Esophagus muscularis mucosa (tissue), 4 donors: Measurements from ENCODE around the gene ANKRD34A. TPM values are rescaled to one million over a fixed set of nuclear protein-coding genes. Genes with fewer than 3 reads are reported as not detected.

ENCODE experiments used
- DNase-seq: peaks from one replicate; pipeline ENCODE4 v3.0.0-alpha.2; 2017; ENCODE audit errors: extremely low spot score
- H3K27ac ChIP-seq, 4 donors: fragments of 200-600 bp; sonication (generic); replicated peaks in 1 of 4; 1 replicate in 3 of 4; 2 replicates in 1 of 4; pipeline ENCODE4 v1.5.1; 2016 to 2019; ENCODE audit warnings: mild to moderate bottlenecking in 1 of 4
- H3K27me3 ChIP-seq, 4 donors: fragments of 200-600 bp; sonication (generic); one replicate each; pipeline versions ENCODE4 v1.5.1 to v1.6.0; 2016 to 2019
- H3K36me3 ChIP-seq, 4 donors: fragments of 200-600 bp; sonication (generic); one replicate each; pipeline ENCODE4 v1.5.1; 2016 to 2019
- H3K4me1 ChIP-seq, 4 donors: fragments of 200-600 bp; sonication (generic); one replicate each; pipeline ENCODE4 v1.5.1; 2016 to 2019
- H3K4me3 ChIP-seq, 4 donors: fragments of 200-600 bp; sonication (generic); 1 replicate in 2 of 4; 2 replicates in 2 of 4; pipeline ENCODE4 v1.5.1; 2016 to 2019; ENCODE audit warnings: mild to moderate bottlenecking in 4 of 4, moderate library complexity in 1 of 4
- H3K9me3 ChIP-seq, 4 donors: fragments of 200-600 bp; sonication (generic); 1 replicate in 3 of 4; 2 replicates in 1 of 4; pipeline ENCODE4 v1.5.1; 2016 to 2019
- EP300 ChIP-seq: sonication (generic); formaldehyde crosslinking; IDR thresholded peaks from one replicate; pipeline ENCODE4 v1.6.1; 2017; ENCODE audit warnings: antibody characterized with exemption
- POLR2A ChIP-seq: fragments of 450-650 bp; IDR thresholded peaks from one replicate; pipeline ENCODE4 v1.6.1; 2017; ENCODE audit warnings: antibody characterized with exemption, moderate library complexity, mild to moderate bottlenecking, low read depth
- POLR2AphosphoS5 ChIP-seq, 2 donors: sonication (generic); formaldehyde crosslinking; IDR thresholded peaks; one replicate each; pipeline ENCODE4 v1.6.1; 2017; ENCODE audit warnings: antibody characterized with exemption in 2 of 2
- WGBS: methylation state at CpG from one replicate; pipeline ENCODE4 v1.1.5; 2018; 5-methylcytosine and 5-hydroxymethylcytosine counted together
- intact Hi-C: fragments of 100-400 bp; cut with DNase I; formaldehyde crosslinking; loops from one replicate; pipeline ENCODE4 v1.15.1; 2023
- total RNA-seq, 4 donors: library from RNA; depleted of rRNA; stranded (reverse); fragments of >200 nt; gene quantifications; one replicate each; pipeline versions ENCODE4 v1.1.0 to v1.2.1, GENCODE V29; 2016
- TF ChIP-seq, protein P1 (sequence below), 3 experiments: fragments of 200-600 bp in 2 of 3; fragments of 450-650 bp in 1 of 3; sonication (generic) in 2 of 3; IDR thresholded peaks; one replicate each; pipeline ENCODE4 v1.5.1; 2017 to 2019; ENCODE audit warnings: antibody characterized with exemption in 3 of 3, mild to moderate bottlenecking in 2 of 3, moderate library complexity in 1 of 3

ANKRD34A gene
- total RNA-seq, 4 donors from 2014 or later: 0.66 to 1.7 (median 1.3) TPM

DNA sequence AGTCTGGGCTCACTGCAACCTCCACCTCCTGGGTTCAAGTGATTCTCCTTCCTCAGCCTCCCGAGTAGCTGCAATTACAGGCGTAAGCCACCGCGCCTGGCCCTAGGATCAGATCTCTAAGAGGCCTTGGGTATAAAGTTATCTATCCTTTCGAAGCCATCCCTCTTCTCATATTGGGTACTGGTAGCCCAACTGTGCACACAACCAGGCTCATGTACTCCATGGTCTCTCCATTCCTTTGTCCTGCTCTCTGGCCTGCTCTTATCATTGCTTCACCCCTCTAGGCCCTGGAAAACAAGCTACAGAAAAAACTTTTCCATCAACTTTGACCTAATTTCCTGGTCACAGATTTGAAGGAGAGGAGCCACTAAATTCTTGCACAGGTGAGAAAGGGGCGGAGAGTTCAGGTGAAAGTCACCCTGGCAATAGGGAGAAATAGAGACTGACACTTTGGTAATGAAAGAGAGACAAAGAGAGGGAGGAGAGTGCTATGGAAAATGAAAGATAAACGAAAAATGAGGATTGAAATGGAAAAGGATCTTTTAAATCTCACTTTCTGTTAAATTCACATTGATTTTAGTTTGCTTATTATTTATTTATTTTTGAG lies 26.0 kb upstream of the ANKRD34A start:
- peak overlapping the region; percentile 94 to 96 (median 96) for H3K27ac ChIP-seq
- WGBS: 84% methylated on average over 7 of the region's 7 CpGs
- H3K9me3 ChIP-seq: no peaks in the 10 kb centered on the region
- H3K36me3 ChIP-seq: peaks cover 30 to 34% (median 32%) of the 10 kb centered on the region in 4 donors
- no peak for DNase-seq
- H3K27me3 ChIP-seq: no peaks in the 10 kb centered on the region
- peaks cover 29 to 65% (median 46%) of the 10 kb centered on the region in 4 donors for H3K4me1 ChIP-seq
- H3K4me3 ChIP-seq: peak overlapping the region in 2 of 4 donors; percentile 81 to 85
- TF ChIP-seq EP300: no peak
- TF ChIP-seq POLR2AphosphoS5 (IDR thresholded peaks at IDR 0.05): peak in 1 of 2 donors; percentile 56
- TF ChIP-seq, protein P1, sequence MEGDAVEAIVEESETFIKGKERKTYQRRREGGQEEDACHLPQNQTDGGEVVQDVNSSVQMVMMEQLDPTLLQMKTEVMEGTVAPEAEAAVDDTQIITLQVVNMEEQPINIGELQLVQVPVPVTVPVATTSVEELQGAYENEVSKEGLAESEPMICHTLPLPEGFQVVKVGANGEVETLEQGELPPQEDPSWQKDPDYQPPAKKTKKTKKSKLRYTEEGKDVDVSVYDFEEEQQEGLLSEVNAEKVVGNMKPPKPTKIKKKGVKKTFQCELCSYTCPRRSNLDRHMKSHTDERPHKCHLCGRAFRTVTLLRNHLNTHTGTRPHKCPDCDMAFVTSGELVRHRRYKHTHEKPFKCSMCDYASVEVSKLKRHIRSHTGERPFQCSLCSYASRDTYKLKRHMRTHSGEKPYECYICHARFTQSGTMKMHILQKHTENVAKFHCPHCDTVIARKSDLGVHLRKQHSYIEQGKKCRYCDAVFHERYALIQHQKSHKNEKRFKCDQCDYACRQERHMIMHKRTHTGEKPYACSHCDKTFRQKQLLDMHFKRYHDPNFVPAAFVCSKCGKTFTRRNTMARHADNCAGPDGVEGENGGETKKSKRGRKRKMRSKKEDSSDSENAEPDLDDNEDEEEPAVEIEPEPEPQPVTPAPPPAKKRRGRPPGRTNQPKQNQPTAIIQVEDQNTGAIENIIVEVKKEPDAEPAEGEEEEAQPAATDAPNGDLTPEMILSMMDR (IDR thresholded peaks at IDR 0.05): peak in 1 of 3 experiments; percentile 4
- TF ChIP-seq POLR2A: peak; percentile 10
- intact Hi-C loops: no loop called here

DNA sequence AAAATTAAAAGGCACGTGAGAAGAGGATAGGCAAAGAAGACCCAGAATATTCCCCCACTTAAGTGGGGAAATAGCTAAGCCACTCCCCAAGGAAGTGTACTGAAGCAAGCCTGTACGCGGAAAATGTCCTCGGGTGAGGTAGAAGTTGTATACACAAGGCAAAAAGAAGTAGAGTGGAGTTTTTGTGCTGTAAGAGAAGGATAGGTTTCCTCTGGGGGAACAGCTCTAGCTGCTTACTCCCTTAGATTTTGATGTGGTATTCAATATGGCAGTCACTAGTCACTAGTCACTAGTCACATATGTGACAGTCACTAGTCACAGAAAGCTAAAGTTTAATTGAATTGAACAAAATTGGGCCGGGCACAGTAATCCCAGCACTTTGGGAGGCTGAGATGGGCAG lies 24.4 kb upstream of the ANKRD34A start:
- DNase-seq: no peak
- Histone ChIP-seq H3K36me3 (peaks cover 14 to 18% (median 16%) of the 10 kb centered on the region in 4 donors), H3K9me3 (no peaks in the 10 kb centered on the region), H3K4me1 (peaks cover 45 to 80% (median 62%) of the 10 kb centered on the region in 4 donors), H3K27me3 (no peaks in the 10 kb centered on the region), H3K4me3 (no peak overlapping the region), H3K27ac (peak overlapping the region; percentile 69 to 96 (median 92))
- TF ChIP-seq POLR2A (no peak), EP300 (no peak), POLR2AphosphoS5 (IDR thresholded peaks at IDR 0.05) (peak in 1 of 2 donors; percentile 51)
- TF ChIP-seq, protein P1 (IDR thresholded peaks at IDR 0.05): no peak
- WGBS: 67% methylated on average over 5 of the region's 5 CpGs
- intact Hi-C loops: no loop called here

DNA sequence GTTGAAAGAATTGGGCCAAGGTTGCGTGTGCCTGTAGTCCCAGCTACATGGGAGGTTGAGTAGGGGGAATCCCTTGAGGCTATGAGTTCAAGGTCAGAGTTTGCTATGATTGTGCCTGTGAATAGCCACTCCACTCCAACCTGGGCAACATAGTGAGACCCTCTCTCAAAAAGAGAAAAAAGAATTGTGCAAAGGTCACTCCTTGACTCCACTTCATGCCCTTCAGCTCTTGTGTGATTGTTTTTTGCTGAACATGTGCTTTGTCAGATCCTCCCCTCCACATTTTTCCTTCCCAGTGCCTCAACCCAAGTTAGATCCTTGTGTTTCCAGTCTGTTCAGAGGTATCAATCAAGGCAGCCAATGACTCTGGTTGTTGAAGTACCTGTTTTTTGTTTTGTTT lies 23.6 kb upstream of the ANKRD34A start:
- Histone ChIP-seq H3K36me3 (peaks cover 6 to 10% (median 7%) of the 10 kb centered on the region in 4 donors), H3K27ac (peak overlapping the region; percentile 89 to 96 (median 93)), H3K4me1 (peaks cover 52 to 87% (median 70%) of the 10 kb centered on the region in 4 donors), H3K9me3 (no peaks in the 10 kb centered on the region), H3K4me3 (no peak overlapping the region), H3K27me3 (no peaks in the 10 kb centered on the region)
- WGBS: 100% methylated on average over 1 of the region's 1 CpG
- intact Hi-C loops: no loop called here
- TF ChIP-seq EP300: no peak
- TF ChIP-seq, protein P1 (IDR thresholded peaks at IDR 0.05): no peak
- no peak for TF ChIP-seq POLR2A
- no peak for TF ChIP-seq POLR2AphosphoS5 (IDR thresholded peaks at IDR 0.05)
- DNase-seq: no peak

DNA sequence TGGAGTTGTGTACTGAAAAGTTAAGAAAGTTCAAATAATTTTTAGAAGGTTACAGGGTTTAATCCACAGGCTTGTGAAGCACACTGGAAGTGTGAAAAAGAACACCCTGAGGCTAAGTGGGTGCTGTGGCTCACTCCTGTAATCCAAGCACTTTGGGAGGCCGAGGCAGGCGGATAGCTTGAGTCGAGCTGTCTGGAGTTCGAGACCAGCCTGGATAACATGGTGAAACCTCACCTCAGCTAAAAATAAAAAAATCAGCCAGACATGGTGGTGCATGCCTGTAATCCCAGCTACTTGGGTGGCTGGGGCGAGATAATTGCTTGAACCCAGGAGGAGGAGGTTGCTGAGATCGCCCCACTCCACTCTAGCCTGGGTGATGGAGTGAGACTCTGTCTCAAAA lies 22.2 kb upstream of the ANKRD34A start:
- no peaks in the 10 kb centered on the region for H3K27me3 ChIP-seq
- no peak for DNase-seq
- H3K4me3 ChIP-seq: no peak overlapping the region
- TF ChIP-seq POLR2AphosphoS5 (IDR thresholded peaks at IDR 0.05): no peak
- TF ChIP-seq EP300: no peak
- no peak for TF ChIP-seq POLR2A
- TF ChIP-seq, protein P1 (IDR thresholded peaks at IDR 0.05): no peak
- no peaks in the 10 kb centered on the region for H3K9me3 ChIP-seq
- peak overlapping the region; percentile 89 to 96 (median 93) for H3K27ac ChIP-seq
- intact Hi-C loops: no loop called here
- peaks cover 66 to 87% (median 74%) of the 10 kb centered on the region in 4 donors for H3K4me1 ChIP-seq
- 95% methylated on average over 6 of the region's 6 CpGs for WGBS
- H3K36me3 ChIP-seq: no peaks in the 10 kb centered on the region
